Large intestine (tissue), 3 donors: ENCODE data around the gene LCOR. TPM values are rescaled to one million over a fixed set of nuclear protein-coding genes. Genes with fewer than 3 reads are reported as not detected.
"Not testable (repeated sequence)": the region's sequence is repeated elsewhere in the genome, so short reads cannot be mapped to it uniquely, and the experiment has no call there.

ENCODE experiments used
- DNase-seq, 2 donors: peaks; one replicate each; pipeline versions ENCODE4 v3.0.0 to v3.0.0-alpha.2; 2013
- H3K27ac ChIP-seq: one replicate; pipeline ENCODE4 v1.5.1; 2013; ENCODE audit warnings: low read length
- H3K27me3 ChIP-seq: 2 replicates; pipeline ENCODE4 v1.6.1; 2013; ENCODE audit warnings: low read length; ENCODE audit not compliant: control insufficient read depth, insufficient read depth
- H3K36me3 ChIP-seq: 2 replicates; pipeline ENCODE4 v1.6.1; 2013; ENCODE audit warnings: low read length; ENCODE audit not compliant: control insufficient read depth, insufficient read depth
- H3K4me1 ChIP-seq: one replicate; pipeline ENCODE4 v1.6.1; 2013; ENCODE audit warnings: low read length; ENCODE audit not compliant: control insufficient read depth, insufficient read depth
- H3K4me3 ChIP-seq: one replicate; pipeline ENCODE4 v1.5.1; 2013; ENCODE audit warnings: low read length
- H3K9me3 ChIP-seq: one replicate; pipeline ENCODE4 v1.6.1; 2013; ENCODE audit warnings: mild to moderate bottlenecking, low read depth, low read length, moderate library complexity; ENCODE audit not compliant: control insufficient read depth
- WGBS: methylation state at CpG from one replicate; pipeline ENCODE4 v1.1.5; 2013; ENCODE audit warnings: low lambda C conversion rate; ENCODE audit not compliant: insufficient coverage; 5-methylcytosine and 5-hydroxymethylcytosine counted together
- polyA plus RNA-seq: library from polyadenylated mRNA; unstranded; fragments of 120-200 nt; gene quantifications from one replicate; pipeline ENCODE4 v1.2.1, GENCODE V29; 2013

The LCOR gene
- polyA plus RNA-seq, 1 donor, result 46.1 TPM

GRCh38 chr10:96838529-96838928, 6.4 kb downstream of the LCOR start:
- Histone ChIP-seq H3K9me3 (no peaks in the 10 kb centered on the region), H3K4me3 (no peak overlapping the region), H3K4me1 (peaks cover 29% of the 10 kb centered on the region), H3K27me3 (no peaks in the 10 kb centered on the region), H3K27ac (no peak overlapping the region), H3K36me3 (peaks cover 4% of the 10 kb centered on the region)
- WGBS, result 100% methylated on average over 2 of the region's 4 CpGs
- no peak for DNase-seq

GRCh38 chr10:96840841-96841518, 8.9 kb downstream of the LCOR start:
- Histone ChIP-seq H3K36me3 (peaks cover 4% of the 10 kb centered on the region), H3K4me1 (peaks cover 19% of the 10 kb centered on the region), H3K9me3 (no peaks in the 10 kb centered on the region), H3K4me3 (no peak overlapping the region), H3K27me3 (no peaks in the 10 kb centered on the region), H3K27ac (no peak overlapping the region)
- DNase-seq, result peak; percentile 29 to 46
- 80% methylated on average over 2 of the region's 7 CpGs for WGBS

GRCh38 chr10:96842896-96843723, 11.0 kb downstream of the LCOR start:
- Histone ChIP-seq H3K4me3 (no peak overlapping the region), H3K36me3 (peaks cover 4% of the 10 kb centered on the region), H3K4me1 (peaks cover 13% of the 10 kb centered on the region), H3K27ac (no peak overlapping the region), H3K27me3 (no peaks in the 10 kb centered on the region), H3K9me3 (no peaks in the 10 kb centered on the region)
- WGBS, result 55% methylated on average over 5 of the region's 8 CpGs
- peak in 1 of 2 donors; percentile 22 for DNase-seq

- H3K27me3 ChIP-seq, result no peaks in the 10 kb centered on the region
- peaks cover 4% of the 10 kb centered on the region for H3K36me3 ChIP-seq
- no peaks in the 10 kb centered on the region for H3K9me3 ChIP-seq
- no peak for DNase-seq
- H3K27ac ChIP-seq, result no peak overlapping the region
- H3K4me3 ChIP-seq, result no peak overlapping the region
- H3K4me1 ChIP-seq, result peaks cover 13% of the 10 kb centered on the region
- WGBS, result no CpG with 5 or more reads among the region's 2 CpGs
These were observed 11.7 kb downstream of the LCOR start for GRCh38 chr10:96843823-96844222.

- peaks cover 13% of the 10 kb centered on the region for H3K4me1 ChIP-seq
- H3K27me3 ChIP-seq, result no peaks in the 10 kb centered on the region
- H3K36me3 ChIP-seq, result peaks cover 8% of the 10 kb centered on the region
- WGBS, result 80% methylated on average over 1 of the region's 1 CpG
- no peaks in the 10 kb centered on the region for H3K9me3 ChIP-seq
- H3K27ac ChIP-seq, result no peak overlapping the region
- no peak for DNase-seq
- H3K4me3 ChIP-seq, result no peak overlapping the region
These were observed 14.3 kb downstream of the LCOR start for GRCh38 chr10:96846395-96846794.

GRCh38 chr10:96846926-96847325, 14.8 kb downstream of the LCOR start:
- no peak overlapping the region for H3K4me3 ChIP-seq
- H3K27ac ChIP-seq, result no peak overlapping the region
- H3K36me3 ChIP-seq, result peaks cover 11% of the 10 kb centered on the region
- no peaks in the 10 kb centered on the region for H3K27me3 ChIP-seq
- peaks cover 13% of the 10 kb centered on the region for H3K4me1 ChIP-seq
- WGBS, result no CpG with 5 or more reads among the region's 5 CpGs
- DNase-seq, result no peak
- no peaks in the 10 kb centered on the region for H3K9me3 ChIP-seq

- no CpG with 5 or more reads among the region's 12 CpGs for WGBS
These were observed 15.3 kb downstream of the LCOR start for GRCh38 chr10:96847356-96847755.

GRCh38 chr10:96850113-96850512, 18.0 kb downstream of the LCOR start:
- H3K9me3 ChIP-seq, result no peaks in the 10 kb centered on the region
- H3K27me3 ChIP-seq, result no peaks in the 10 kb centered on the region
- H3K36me3 ChIP-seq, result peaks cover 13% of the 10 kb centered on the region
- no peak overlapping the region for H3K4me3 ChIP-seq
- H3K27ac ChIP-seq, result no peak overlapping the region
- DNase-seq, result no peak
- H3K4me1 ChIP-seq, result no peaks in the 10 kb centered on the region
- WGBS, result no CpG with 5 or more reads among the region's 5 CpGs

More at GRCh38 chr10:96847356-96847755, 15.3 kb downstream of the LCOR start:
- peaks cover 13% of the 10 kb centered on the region for H3K4me1 ChIP-seq
- H3K4me3 ChIP-seq, H3K9me3 ChIP-seq, DNase-seq, H3K27me3 ChIP-seq, H3K27ac ChIP-seq: not testable (repeated sequence)
- H3K36me3 ChIP-seq, result peaks cover 11% of the 10 kb centered on the region

GRCh38 chr10:96850825-96851224, 18.7 kb downstream of the LCOR start:
- WGBS, result no CpG with 5 or more reads among the region's 3 CpGs
- no peaks in the 10 kb centered on the region for H3K4me1 ChIP-seq
- no peaks in the 10 kb centered on the region for H3K27me3 ChIP-seq
- no peak overlapping the region for H3K4me3 ChIP-seq
- peaks cover 13% of the 10 kb centered on the region for H3K36me3 ChIP-seq
- H3K27ac ChIP-seq, result no peak overlapping the region
- no peaks in the 10 kb centered on the region for H3K9me3 ChIP-seq
- DNase-seq, result no peak

GRCh38 chr10:96851281-96851680, 19.2 kb downstream of the LCOR start:
- no peak overlapping the region for H3K27ac ChIP-seq
- no peaks in the 10 kb centered on the region for H3K27me3 ChIP-seq
- H3K4me3 ChIP-seq, result no peak overlapping the region
- no peaks in the 10 kb centered on the region for H3K9me3 ChIP-seq
- H3K4me1 ChIP-seq, result no peaks in the 10 kb centered on the region
- no peak for DNase-seq
- WGBS, result 17% methylated on average over 1 of the region's 6 CpGs
- peaks cover 13% of the 10 kb centered on the region for H3K36me3 ChIP-seq
